A549 (cell line): ENCODE results near the gene HPN. TPM values are rescaled to one million over a fixed set of nuclear protein-coding genes. Genes with fewer than 3 reads are reported as not detected.

Experiments used
- ATAC-seq, 2 experiments: fragments of 200-7000 bp in 1 of 2; fragments of >200 bp in 1 of 2; cut with Nextera tagmentation in 1 of 2; cut with Tn5 transposase in 1 of 2; 3 replicates each; pipeline versions ENCODE4 v1.8.0 to v1.9.1; 2018 to 2020; ENCODE audit warnings: mild to moderate bottlenecking in 1 of 2, moderate library complexity in 1 of 2
- CTCF ChIA-PET: fragments of 300-600 bp; sonication (Branson Sonifier 250); formaldehyde crosslinking; extraction: SDS; loops from one replicate; lab custom pipeline; 2021; ENCODE audit warnings: antibody characterized with exemption, inconsistent platforms; lab: Yijun Ruan, JAX
- POLR2A ChIA-PET: fragments of 350-600 bp; formaldehyde crosslinking; extraction: SDS; loops from one replicate; lab custom pipeline; 2021; ENCODE audit warnings: antibody characterized with exemption, inconsistent platforms; lab: Yijun Ruan, JAX
- DNase-seq, 2 experiments: peaks; one replicate each; pipeline versions ENCODE4 v3.0.0 to v3.0.0-alpha.2; 2011 to 2016; ENCODE audit warnings: low read depth in 1 of 2, low spot score in 1 of 2
- FAIRE-seq: peaks from 2 replicates; lab custom pipeline; 2011; peaks lifted over from hg19 to GRCh38; lab: Jason Lieb, UNC
- H3K27ac ChIP-seq, 2 experiments: fragments of >200 bp; sonication (Bioruptor Twin); formaldehyde crosslinking; 3 replicates each; pipeline ENCODE4 v1.5.1; 2016 to 2017
- H3K4me1 ChIP-seq: fragments of >200 bp; sonication (Bioruptor Twin); formaldehyde crosslinking; 3 replicates; pipeline ENCODE4 v1.6.1; 2016
- H3K4me2 ChIP-seq: fragments of >200 bp; sonication (Bioruptor Twin); formaldehyde crosslinking; 3 replicates; pipeline ENCODE4 v1.6.1; 2016
- H3K4me3 ChIP-seq: fragments of >200 bp; sonication (Bioruptor Twin); formaldehyde crosslinking; 3 replicates; pipeline ENCODE4 v1.5.1; 2016
- H3K9me3 ChIP-seq: fragments of >200 bp; sonication (Bioruptor Twin); formaldehyde crosslinking; 3 replicates; pipeline ENCODE4 v1.6.1; 2016
- CBX2 ChIP-seq: fragments of 200-600 bp; sonication (generic); IDR thresholded peaks from 2 replicates; pipeline ENCODE4 v1.6.1; 2016; ENCODE audit warnings: low read depth, mild to moderate bottlenecking, borderline replicate concordance
- CEBPB ChIP-seq, 2 experiments: fragments of >200 bp in 1 of 2; sonication (Bioruptor Twin) in 1 of 2; formaldehyde crosslinking in 1 of 2; IDR thresholded peaks; 2 replicates each; pipeline ENCODE4 v1.6.1; 2012 to 2016
- CHD4 ChIP-seq: fragments of 200-600 bp; sonication (generic); IDR thresholded peaks from 2 replicates; pipeline ENCODE4 v1.6.1; 2016; ENCODE audit warnings: antibody characterized with exemption, mild to moderate bottlenecking, borderline replicate concordance
- ESRRA ChIP-seq: fragments of 150-350 bp; IDR thresholded peaks from 2 replicates; pipeline ENCODE4 v1.6.1; 2014; ENCODE audit warnings: mild to moderate bottlenecking, low read length, borderline replicate concordance
- FOSB ChIP-seq: fragments of 250-450 bp; sonication (Bioruptor Pico); IDR thresholded peaks from 2 replicates; pipeline ENCODE4 v1.5.0; 2020; ENCODE audit warnings: mild to moderate bottlenecking, moderate library complexity
- FOSL2 ChIP-seq, 2 experiments: fragments of 450-650 bp in 1 of 2; fragments of >200 bp in 1 of 2; sonication (Bioruptor Twin) in 1 of 2; formaldehyde crosslinking; IDR thresholded peaks; 2 replicates each; pipeline versions ENCODE4 v1.5.0 to v1.6.1; 2016 to 2020; ENCODE audit warnings: mild to moderate bottlenecking in 1 of 2, moderate library complexity in 1 of 2
- GATA3 ChIP-seq: IDR thresholded peaks from 2 replicates; pipeline ENCODE4 v1.6.1; 2012; ENCODE audit warnings: borderline replicate concordance
- HDAC2 ChIP-seq: fragments of 200-600 bp; sonication (generic); IDR thresholded peaks from 2 replicates; pipeline ENCODE4 v1.6.1; 2016
- HOXB13 ChIP-seq: fragments of 250-450 bp; sonication (Bioruptor Pico); IDR thresholded peaks from 2 replicates; pipeline ENCODE4 v1.5.0; 2020; ENCODE audit warnings: low read depth, mild to moderate bottlenecking, moderate library complexity
- HOXB5 ChIP-seq: fragments of 250-450 bp; sonication (Bioruptor Pico); IDR thresholded peaks from 2 replicates; pipeline ENCODE4 v1.5.0; 2020; ENCODE audit warnings: mild to moderate bottlenecking, moderate library complexity
- JUNB ChIP-seq: fragments of >200 bp; sonication (Bioruptor Twin); formaldehyde crosslinking; IDR thresholded peaks from 2 replicates; pipeline ENCODE4 v1.6.1; 2016
- KDM1A ChIP-seq: fragments of 200-600 bp; sonication (generic); IDR thresholded peaks from 2 replicates; pipeline ENCODE4 v1.6.1; 2016; ENCODE audit warnings: low read depth, mild to moderate bottlenecking
- MAFK ChIP-seq: fragments of 450-650 bp; IDR thresholded peaks from 2 replicates; pipeline ENCODE4 v1.6.1; 2014; ENCODE audit not compliant: partially characterized antibody
- MAZ ChIP-seq: fragments of 150-350 bp; IDR thresholded peaks from 2 replicates; pipeline ENCODE4 v1.6.1; 2014; ENCODE audit warnings: antibody characterized with exemption, low read depth, low read length, borderline replicate concordance
- NFE2L2 ChIP-seq: fragments of 150-350 bp; conservative IDR thresholded peaks from 2 replicates; pipeline ENCODE4 v1.6.1; 2014; ENCODE audit warnings: low read length
- NPAS2 ChIP-seq: fragments of 250-450 bp; sonication (Bioruptor Pico); IDR thresholded peaks from 2 replicates; pipeline ENCODE4 v1.8.0; 2022; ENCODE audit warnings: mild to moderate bottlenecking, moderate library complexity, borderline replicate concordance
- POLR2AphosphoS2 ChIP-seq: conservative IDR thresholded peaks from 2 replicates; pipeline ENCODE4 v1.6.1; 2012; ENCODE audit warnings: low read length, improper control_type of control experiment, inconsistent platforms
- RAD21 ChIP-seq, 2 experiments: fragments of >200 bp in 1 of 2; sonication (Bioruptor Twin) in 1 of 2; formaldehyde crosslinking in 1 of 2; IDR thresholded peaks in 1 of 2; conservative IDR thresholded peaks in 1 of 2; 2 replicates in 1 of 2; 3 replicates in 1 of 2; pipeline ENCODE4 v1.6.1; 2012 to 2018; ENCODE audit warnings: inconsistent platforms in 1 of 2
- RFX5 ChIP-seq: fragments of 450-650 bp; IDR thresholded peaks from 2 replicates; pipeline ENCODE4 v1.7.1; 2014; ENCODE audit warnings: antibody characterized with exemption, mild to moderate bottlenecking, moderate library complexity
- RNF2 ChIP-seq: fragments of 200-600 bp; sonication (generic); IDR thresholded peaks from 2 replicates; pipeline ENCODE4 v1.6.1; 2016; ENCODE audit warnings: low read depth, mild to moderate bottlenecking, antibody characterized with exemption, moderate library complexity, borderline replicate concordance
- SMC3 ChIP-seq: fragments of >200 bp; sonication (Bioruptor Twin); formaldehyde crosslinking; IDR thresholded peaks from 3 replicates; pipeline ENCODE4 v1.6.1; 2018; ENCODE audit warnings: inconsistent platforms
- TFCP2L1 ChIP-seq: fragments of 250-450 bp; sonication (Bioruptor Pico); IDR thresholded peaks from 2 replicates; pipeline ENCODE4 v1.5.0; 2021; ENCODE audit warnings: mild to moderate bottlenecking
- TP53 ChIP-seq: fragments of 250-450 bp; sonication (Bioruptor Pico); IDR thresholded peaks from 2 replicates; pipeline ENCODE4 v1.5.0; 2021; ENCODE audit warnings: mild to moderate bottlenecking, moderate library complexity
- ZNF302 ChIP-seq: fragments of 250-450 bp; sonication (Bioruptor Pico); IDR thresholded peaks from 2 replicates; pipeline ENCODE4 v1.9.0; 2021; ENCODE audit warnings: inconsistent platforms, mild to moderate bottlenecking, moderate library complexity
- ZSCAN20 ChIP-seq: fragments of 250-450 bp; sonication (Bioruptor Pico); IDR thresholded peaks from 2 replicates; pipeline ENCODE4 v1.8.0; 2022; ENCODE audit warnings: mild to moderate bottlenecking, moderate library complexity
- WGBS: methylation state at CpG from one replicate; pipeline ENCODE4 v1.1.6; 2017; ENCODE audit errors: missing lambda C conversion rate; 5-methylcytosine and 5-hydroxymethylcytosine counted together
- polyA plus RNA-seq, 4 experiments: library from polyadenylated mRNA; depleted of rRNA in 3 of 4; stranded (reverse); fragments of >200 nt; fragmentation: RNase III in 1 of 4; extraction: RNeasy Plus Mini Kit Qiagen cat#74134 plus additional on column Dnase treatment in 1 of 4; gene quantifications; 2 replicates in 3 of 4; 3 replicates in 1 of 4; pipeline ENCODE4 v1.2.3, GENCODE V29; 2011 to 2017
- TF ChIP-seq, protein P1 (sequence below): fragments of 250-450 bp; sonication (Bioruptor Pico); IDR thresholded peaks from 2 replicates; pipeline ENCODE4 v1.5.0; 2020; ENCODE audit warnings: low read depth, mild to moderate bottlenecking, moderate library complexity
- TF ChIP-seq, protein P2 (sequence below): fragments of >200 bp; sonication (Bioruptor Twin); formaldehyde crosslinking; IDR thresholded peaks from 3 replicates; pipeline ENCODE4 v1.5.1; 2016
- TF ChIP-seq, protein P3 (sequence below): fragments of >200 bp; sonication (Bioruptor Twin); formaldehyde crosslinking; IDR thresholded peaks from 3 replicates; pipeline ENCODE4 v1.6.1; 2016
- TF ChIP-seq, protein P4 (sequence below): IDR thresholded peaks from 2 replicates; pipeline ENCODE4 v1.6.1; 2012

The HPN gene
- polyA plus RNA-seq, 2 of the 4 experiments (the other 2 are of a cell fraction) = 0.06 to 0.08 TPM

DNA sequence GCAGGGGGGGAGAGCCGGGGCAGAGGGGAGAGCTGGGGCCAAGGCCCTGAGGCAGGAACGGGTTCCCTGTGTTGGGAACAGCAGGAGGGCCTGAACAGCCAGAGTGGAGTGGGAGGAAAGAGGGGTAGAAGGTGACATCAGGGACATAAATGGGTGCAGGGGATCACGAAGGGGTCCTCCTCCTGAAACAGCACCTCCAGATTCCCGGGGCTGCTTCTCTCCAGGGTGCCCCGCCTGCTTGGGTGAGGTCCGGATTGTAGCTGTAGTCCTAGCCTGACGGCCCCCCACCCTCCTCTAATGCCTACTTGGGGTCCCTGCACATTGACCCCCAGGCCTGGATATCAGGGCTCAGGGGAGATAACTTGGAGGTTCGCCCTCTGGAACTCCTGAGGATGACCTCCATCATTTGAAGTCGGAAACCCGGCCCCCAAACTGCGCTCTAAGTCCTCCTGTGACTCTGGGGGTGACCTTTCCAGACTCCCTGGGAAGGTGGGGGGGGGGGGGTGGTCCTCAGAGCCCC lies 11.7 kb upstream of the HPN start (continued):
- TF ChIP-seq FOSB (CRISPR knock-in tag) = peak; percentile 88
- TF ChIP-seq KDM1A = no peak
- TF ChIP-seq CEBPB (IDR thresholded peaks at IDR 0.05) = no peak
- TF ChIP-seq TP53 (CRISPR knock-in tag) = no peak
- TF ChIP-seq CHD4 = no peak
- TF ChIP-seq POLR2AphosphoS2 = no peak; the same call in 1 of the 2 replicates
- no peak for TF ChIP-seq JUNB
- peak; percentile 71; the same call in 1 of the 2 replicates for TF ChIP-seq TFCP2L1 (CRISPR knock-in tag)

DNA sequence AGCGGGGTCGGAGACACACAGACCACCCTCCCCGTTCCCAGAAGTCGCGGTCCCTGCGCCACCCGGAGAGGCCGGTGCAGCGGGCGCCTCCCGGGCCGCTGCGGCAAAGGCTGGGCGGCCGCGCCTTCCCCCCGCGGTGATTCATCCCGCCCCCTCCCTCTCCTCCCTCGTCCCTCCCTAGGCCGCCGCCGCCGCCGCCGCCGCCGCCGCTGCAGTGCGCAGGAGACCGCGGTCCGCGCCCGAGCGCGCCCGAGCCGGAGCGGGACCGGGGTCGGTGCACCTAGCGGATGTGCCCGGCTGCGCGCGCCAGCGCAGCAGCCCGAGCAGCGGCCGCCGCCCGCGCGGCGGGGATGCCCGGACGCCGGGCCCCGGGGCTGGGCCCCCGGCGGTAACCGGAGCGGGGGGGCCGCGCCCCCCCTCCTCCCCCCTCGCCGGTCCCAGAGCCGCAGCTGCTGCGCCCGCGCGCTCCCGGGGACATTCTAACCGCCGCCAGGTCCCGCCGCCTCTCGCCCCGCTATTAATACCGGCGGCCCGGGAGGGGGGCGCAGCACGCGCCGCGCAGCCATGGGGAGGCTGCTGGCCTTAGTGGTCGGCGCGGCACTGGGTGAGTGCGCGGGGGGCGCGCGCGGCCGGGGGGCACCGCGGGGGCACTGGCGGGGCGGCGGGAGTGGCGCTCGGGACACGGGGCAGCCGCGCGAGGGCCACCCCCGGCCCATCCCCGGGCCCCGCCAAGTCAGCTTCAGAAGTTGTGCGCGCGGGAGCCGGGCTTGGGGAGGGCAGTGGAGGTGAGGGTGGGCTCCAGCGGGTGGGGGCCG lies 11.1 kb upstream of the HPN start, which contains the start of gene SCN1B:
TSS of gene SCN1B (plus strand) at position 214 of the 815 bp plus-strand sequence. CDS start at position 565, 351 bp downstream.
- H3K27ac ChIP-seq = peak within 1 kb of the TSS; percentile 77 to 91
- CTCF ChIA-PET = interaction anchor here (0.9 to 48.0 kb wide), 3 partner anchors 17 to 41 kb away, joined by 3 to 1860 read pairs (median 182); partner anchors contain the start of genes GRAMD1A and ZNF792
- H3K9me3 ChIP-seq = no peaks in the 10 kb centered on the region
- WGBS = under 1% methylated on average over 21 of the region's 118 CpGs
- H3K4me2 ChIP-seq = peak within 1 kb of the TSS; percentile 96
- H3K4me3 ChIP-seq = peak within 1 kb of the TSS; percentile 73
- DNase-seq = peak; percentile 85 to 91
- peaks cover 12% of the 10 kb centered on the region for H3K4me1 ChIP-seq
- no peak for FAIRE-seq
- POLR2A ChIA-PET = interaction anchor here (0.6 to 5.3 kb wide), 7 partner anchors 13 to 1023 kb away, joined by 4 to 45 read pairs (median 6); partner anchors contain the start of genes GRAMD1A and THAP8
- peak; percentile 54 to 82 for ATAC-seq
- TF ChIP-seq NFE2L2 (no peak), HDAC2 (no peak), KDM1A (no peak), NPAS2 (no peak), TFCP2L1 (CRISPR knock-in tag) (no peak), MAFK (no peak), RNF2 (no peak), CBX2 (no peak), TP53 (CRISPR knock-in tag) (no peak), HOXB5 (CRISPR knock-in tag) (no peak), CEBPB (IDR thresholded peaks at IDR 0.05) (no peak), GATA3 (0 out of 2 replicates have a peak, but pooled peaks have one; percentile 3), POLR2AphosphoS2 (peak; percentile 93; the same call in 1 of the 2 replicates), ZNF302 (no peak), CHD4 (no peak), HOXB13 (CRISPR knock-in tag) (no peak), FOSL2 (IDR thresholded peaks at IDR 0.05) (peak; percentile 82), FOSL2 (CRISPR knock-in tag; IDR thresholded peaks at IDR 0.05) (peak; percentile 94), RFX5 (no peak), ZSCAN20 (CRISPR knock-in tag) (no peak), FOSB (CRISPR knock-in tag) (no peak; the same call in 1 of the 2 replicates), ESRRA (no peak), SMC3 (peak; percentile 22; the same call in 2 of the 3 replicates), RAD21 (conservative IDR thresholded peaks at IDR 0.05 in 1 of 2, IDR thresholded peaks at IDR 0.05 in 1 of 2) (no peak), JUNB (peak; percentile 47; the same call in 1 of the 2 replicates), MAZ (no peak)
- TF ChIP-seq, protein P1, sequence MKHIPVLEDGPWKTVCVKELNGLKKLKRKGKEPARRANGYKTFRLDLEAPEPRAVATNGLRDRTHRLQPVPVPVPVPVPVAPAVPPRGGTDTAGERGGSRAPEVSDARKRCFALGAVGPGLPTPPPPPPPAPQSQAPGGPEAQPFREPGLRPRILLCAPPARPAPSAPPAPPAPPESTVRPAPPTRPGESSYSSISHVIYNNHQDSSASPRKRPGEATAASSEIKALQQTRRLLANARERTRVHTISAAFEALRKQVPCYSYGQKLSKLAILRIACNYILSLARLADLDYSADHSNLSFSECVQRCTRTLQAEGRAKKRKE (CRISPR knock-in tag) = no peak
- TF ChIP-seq, protein P2, sequence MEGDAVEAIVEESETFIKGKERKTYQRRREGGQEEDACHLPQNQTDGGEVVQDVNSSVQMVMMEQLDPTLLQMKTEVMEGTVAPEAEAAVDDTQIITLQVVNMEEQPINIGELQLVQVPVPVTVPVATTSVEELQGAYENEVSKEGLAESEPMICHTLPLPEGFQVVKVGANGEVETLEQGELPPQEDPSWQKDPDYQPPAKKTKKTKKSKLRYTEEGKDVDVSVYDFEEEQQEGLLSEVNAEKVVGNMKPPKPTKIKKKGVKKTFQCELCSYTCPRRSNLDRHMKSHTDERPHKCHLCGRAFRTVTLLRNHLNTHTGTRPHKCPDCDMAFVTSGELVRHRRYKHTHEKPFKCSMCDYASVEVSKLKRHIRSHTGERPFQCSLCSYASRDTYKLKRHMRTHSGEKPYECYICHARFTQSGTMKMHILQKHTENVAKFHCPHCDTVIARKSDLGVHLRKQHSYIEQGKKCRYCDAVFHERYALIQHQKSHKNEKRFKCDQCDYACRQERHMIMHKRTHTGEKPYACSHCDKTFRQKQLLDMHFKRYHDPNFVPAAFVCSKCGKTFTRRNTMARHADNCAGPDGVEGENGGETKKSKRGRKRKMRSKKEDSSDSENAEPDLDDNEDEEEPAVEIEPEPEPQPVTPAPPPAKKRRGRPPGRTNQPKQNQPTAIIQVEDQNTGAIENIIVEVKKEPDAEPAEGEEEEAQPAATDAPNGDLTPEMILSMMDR = no peak; the same call in 1 of the 3 replicates
- TF ChIP-seq, protein P3, sequence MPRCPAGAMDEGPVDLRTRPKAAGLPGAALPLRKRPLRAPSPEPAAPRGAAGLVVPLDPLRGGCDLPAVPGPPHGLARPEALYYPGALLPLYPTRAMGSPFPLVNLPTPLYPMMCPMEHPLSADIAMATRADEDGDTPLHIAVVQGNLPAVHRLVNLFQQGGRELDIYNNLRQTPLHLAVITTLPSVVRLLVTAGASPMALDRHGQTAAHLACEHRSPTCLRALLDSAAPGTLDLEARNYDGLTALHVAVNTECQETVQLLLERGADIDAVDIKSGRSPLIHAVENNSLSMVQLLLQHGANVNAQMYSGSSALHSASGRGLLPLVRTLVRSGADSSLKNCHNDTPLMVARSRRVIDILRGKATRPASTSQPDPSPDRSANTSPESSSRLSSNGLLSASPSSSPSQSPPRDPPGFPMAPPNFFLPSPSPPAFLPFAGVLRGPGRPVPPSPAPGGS = peak; percentile 39; the same call in 2 of the 3 replicates
- TF ChIP-seq, protein P4, sequence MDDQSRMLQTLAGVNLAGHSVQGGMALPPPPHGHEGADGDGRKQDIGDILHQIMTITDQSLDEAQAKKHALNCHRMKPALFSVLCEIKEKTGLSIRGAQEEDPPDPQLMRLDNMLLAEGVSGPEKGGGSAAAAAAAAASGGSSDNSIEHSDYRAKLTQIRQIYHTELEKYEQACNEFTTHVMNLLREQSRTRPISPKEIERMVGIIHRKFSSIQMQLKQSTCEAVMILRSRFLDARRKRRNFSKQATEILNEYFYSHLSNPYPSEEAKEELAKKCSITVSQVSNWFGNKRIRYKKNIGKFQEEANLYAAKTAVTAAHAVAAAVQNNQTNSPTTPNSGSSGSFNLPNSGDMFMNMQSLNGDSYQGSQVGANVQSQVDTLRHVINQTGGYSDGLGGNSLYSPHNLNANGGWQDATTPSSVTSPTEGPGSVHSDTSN = no peak; the same call in 1 of the 2 replicates
